NCI-H526 (cell line): Measurements from ENCODE around the gene ZRANB3.
"Not testable (repeated sequence)": the region's sequence is repeated elsewhere in the genome, so short reads cannot be mapped to it uniquely, and the experiment has no call there.

Experiments
- DNase-seq, 2 experiments: peaks; one replicate each; lab custom pipeline; 2025; lab: John Stamatoyannopoulos, UW

Gene ZRANB3

GRCh38 chr2:135530313-135531230, at the start of gene ZRANB3:
ZRANB3 (minus strand) TSS chr2:135531218.
- peak; percentile 98 for DNase-seq

DNA sequence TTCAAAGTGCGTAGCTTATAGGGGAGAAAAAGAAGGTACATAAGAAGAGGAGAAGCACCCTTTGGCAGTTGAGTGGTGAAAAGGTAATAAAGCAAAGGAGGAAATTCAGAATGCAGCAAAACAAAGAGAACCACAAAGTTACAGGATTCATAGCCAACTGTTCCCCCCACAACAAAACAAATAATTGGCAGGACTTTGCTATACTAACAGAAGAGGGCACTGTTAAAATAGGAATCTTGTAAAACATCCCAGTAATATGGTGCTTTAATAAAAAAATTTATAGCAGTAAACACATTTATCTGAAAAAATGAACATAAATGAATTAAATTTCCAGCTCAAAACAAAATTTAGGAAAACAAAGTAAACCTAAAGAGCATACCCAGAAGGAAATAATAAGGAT, 42.6 kb upstream of the ZRANB3 start:
- DNase-seq = no peak

DNA sequence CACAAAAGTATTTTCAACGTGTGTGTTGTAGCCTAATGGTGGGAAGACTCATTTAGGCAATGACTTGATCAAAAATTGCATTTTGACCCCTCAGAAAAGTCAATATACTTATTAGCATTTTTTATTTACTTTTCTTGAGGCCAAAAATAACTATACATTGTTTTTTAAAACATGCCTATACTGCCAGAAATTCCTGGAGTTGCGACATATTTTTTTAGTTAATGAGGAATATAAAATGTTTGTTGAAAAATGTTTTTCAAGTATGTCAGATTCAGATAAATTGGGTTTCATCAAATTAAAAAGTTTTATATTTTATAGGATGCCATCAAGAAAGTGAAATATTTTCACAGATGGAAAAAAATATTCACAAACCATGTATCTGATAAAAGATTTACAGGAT, 39.9 kb upstream of the ZRANB3 start:
- no peak for DNase-seq

- no peak for DNase-seq
These were observed 32.8 kb upstream of the ZRANB3 start for GRCh38 chr2:135563793-135564192.

DNA sequence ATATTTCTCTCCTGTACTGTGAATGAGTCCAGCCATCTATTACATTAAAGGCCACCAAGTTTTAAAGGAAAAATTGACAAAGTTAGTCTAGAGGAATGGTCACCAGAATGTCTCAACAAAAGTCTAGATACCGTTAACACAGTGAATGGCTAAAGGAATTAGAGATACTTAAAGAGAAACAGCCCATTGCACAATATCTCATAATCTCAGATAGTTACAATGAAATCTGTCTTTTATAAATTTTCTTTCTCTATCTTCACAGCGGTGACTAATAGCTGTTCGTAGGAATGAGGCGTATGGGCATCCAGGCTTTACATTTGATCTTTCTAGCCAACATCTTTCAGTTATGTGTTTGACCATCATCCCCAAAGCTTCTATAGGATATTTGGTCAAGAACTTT, 30.9 kb upstream of the ZRANB3 start:
- no peak for DNase-seq

- no peak for DNase-seq
These were observed 26.5 kb upstream of the ZRANB3 start for GRCh38 chr2:135557530-135557929.

DNA sequence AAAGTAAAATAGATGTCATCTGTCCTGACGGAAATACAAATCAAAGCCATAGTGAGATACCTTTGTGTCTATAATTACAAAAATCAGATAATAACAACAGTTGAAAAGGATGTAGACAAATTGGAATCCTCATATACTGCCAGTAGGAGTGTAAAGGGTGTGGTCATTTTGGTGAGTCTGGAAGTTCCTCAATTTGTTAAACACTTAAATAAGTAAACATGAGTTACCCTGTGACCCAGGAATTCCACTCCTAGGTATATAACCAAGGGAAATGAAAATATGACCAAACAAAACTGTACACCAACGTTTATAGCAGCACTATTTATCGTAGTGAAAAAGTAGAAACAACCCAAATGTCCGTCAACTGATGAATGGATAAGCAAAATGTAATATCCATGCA, 24.3 kb upstream of the ZRANB3 start:
- DNase-seq = no peak

- no peak for DNase-seq
These were observed 21.9 kb upstream of the ZRANB3 start for GRCh38 chr2:135552887-135553286.

DNA sequence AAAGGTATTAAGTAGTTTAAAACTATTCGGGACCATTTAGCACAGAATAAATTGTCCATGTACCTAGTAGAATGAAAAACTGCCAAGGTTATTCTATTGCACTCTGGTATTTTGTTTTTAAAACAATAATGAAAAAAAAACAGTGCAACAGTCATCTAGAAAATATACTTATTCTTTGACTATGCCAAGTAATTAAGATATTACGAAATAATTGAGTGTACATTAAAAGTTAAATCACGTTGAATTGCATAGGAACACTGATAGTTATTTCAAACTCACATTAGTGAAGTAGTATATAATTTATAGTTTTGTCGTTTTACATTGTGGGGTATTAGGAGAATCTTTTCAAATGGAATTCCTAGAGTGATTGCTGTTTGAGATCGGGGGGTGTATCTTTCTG, 20.3 kb upstream of the ZRANB3 start:
- DNase-seq = no peak

DNA sequence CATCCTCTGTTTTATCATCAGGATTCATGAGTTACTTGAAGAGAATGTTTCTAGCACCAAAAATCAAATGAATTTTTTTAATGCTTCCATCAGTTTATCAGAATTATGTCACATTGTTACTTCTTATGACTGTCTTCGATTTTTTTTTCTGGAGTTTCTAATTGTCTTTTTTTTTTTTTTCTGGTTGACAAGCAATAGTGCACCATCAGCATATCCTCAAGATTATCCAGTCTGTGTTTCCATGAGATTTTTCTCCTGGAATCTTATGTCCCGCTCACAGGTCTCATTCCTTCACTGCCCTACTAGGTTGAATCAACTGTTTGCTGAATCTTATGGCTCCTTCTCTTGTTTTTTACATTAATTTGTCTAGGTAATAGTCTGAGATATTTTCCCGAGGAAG, 16.3 kb upstream of the ZRANB3 start:
- DNase-seq = no peak

DNA sequence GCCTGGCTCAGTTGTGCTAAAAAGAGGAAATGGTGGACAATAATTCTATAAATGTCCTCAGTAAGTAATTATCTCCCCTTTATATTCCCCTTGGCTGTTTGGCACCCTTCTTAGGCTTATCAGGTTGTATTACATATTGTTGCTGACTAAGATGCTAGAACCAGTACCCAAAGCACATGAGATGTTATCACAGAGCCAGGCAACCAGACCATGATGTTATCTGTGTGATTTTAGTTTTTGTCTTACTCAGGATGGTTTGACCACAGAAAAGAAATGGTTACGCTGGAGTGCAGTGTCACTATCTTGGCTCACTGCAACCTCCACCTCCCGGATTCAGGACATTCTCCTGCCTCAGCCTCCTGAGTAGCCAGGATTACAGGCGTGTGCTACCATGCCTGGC, 15.4 kb upstream of the ZRANB3 start:
- no peak for DNase-seq

- not testable (repeated sequence) for DNase-seq
These were observed 2.5 kb upstream of the ZRANB3 start for GRCh38 chr2:135533545-135533944.

DNA sequence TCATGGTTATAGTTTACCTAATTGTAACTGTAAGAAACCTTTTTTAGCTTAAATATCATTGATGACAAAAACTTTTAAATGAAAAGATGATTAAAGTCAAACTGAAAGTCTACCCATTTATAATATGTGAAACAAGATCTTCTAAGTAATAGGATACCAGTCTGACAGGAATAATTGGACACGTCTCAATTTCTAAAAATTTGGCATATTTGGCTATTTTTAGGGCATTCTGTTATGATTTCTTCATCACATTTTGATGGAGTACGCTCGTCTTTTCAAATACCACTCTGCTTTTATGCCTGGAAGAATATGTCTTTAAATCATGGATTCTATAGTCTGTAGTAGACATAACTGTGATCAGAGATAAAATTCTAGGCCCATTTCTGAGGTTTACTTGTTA, 1.6 kb upstream of the ZRANB3 start:
- no peak for DNase-seq

- DNase-seq = peak; percentile 99
These were observed 496 bp upstream of the ZRANB3 start, which contains the start of gene R3HDM1 for GRCh38 chr2:135531231-135532197. R3HDM1 (plus strand) TSS chr2:135531484; CDS start chr2:135604846, 73,362 bp downstream.

GRCh38 chr2:135528006-135528405, 3.0 kb downstream of the ZRANB3 start:
- no peak for DNase-seq

DNA sequence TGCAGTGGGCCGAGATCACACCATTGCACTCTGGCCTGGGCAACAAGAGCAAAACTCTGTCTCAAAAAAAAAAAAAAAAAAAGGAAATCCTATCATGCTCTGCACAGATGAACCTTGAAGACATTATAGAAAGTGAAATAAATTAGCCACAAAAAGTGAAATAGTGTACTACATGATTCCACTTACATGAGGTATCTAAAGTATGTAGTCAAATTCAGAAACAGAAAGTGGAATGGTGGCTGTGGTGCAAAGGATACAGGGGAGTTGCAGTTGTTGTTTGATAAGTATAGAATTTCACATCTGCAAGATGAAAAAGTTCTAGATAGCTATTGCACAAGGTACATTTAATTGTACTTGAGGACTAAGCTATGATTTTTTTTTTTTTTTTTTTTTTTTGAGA, 5.2 kb downstream of the ZRANB3 start:
- no peak for DNase-seq

DNA sequence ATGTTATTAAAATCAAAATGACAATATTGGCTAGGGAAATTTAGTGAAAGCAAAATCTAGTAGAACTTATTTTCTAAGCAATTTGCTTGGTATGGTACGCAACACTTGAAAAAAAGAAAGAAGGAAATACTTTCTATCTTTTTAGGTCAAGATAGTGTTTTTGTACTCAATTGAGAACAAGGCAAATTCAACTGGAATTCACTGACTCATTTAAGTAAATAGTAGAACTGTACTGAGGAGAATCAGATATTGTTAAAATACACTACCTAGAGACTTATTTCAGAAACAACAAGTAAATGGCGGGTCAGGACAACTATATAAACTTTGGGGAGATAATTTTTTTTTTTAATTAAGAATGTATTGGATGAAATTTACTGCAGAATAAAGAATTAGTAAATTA, 18.9 kb downstream of the ZRANB3 start:
- no peak for DNase-seq

GRCh38 chr2:135510577-135510976, 20.4 kb downstream of the ZRANB3 start:
- DNase-seq = no peak

- no peak for DNase-seq
These were observed 26.2 kb downstream of the ZRANB3 start for GRCh38 chr2:135504811-135505210.

- DNase-seq = not testable (repeated sequence)
These were observed 32.4 kb downstream of the ZRANB3 start for GRCh38 chr2:135498588-135498987.

GRCh38 chr2:135494917-135495316, 36.1 kb downstream of the ZRANB3 start:
- DNase-seq = no peak

- no peak for DNase-seq
These were observed 36.5 kb downstream of the ZRANB3 start for GRCh38 chr2:135494503-135494902.

DNA sequence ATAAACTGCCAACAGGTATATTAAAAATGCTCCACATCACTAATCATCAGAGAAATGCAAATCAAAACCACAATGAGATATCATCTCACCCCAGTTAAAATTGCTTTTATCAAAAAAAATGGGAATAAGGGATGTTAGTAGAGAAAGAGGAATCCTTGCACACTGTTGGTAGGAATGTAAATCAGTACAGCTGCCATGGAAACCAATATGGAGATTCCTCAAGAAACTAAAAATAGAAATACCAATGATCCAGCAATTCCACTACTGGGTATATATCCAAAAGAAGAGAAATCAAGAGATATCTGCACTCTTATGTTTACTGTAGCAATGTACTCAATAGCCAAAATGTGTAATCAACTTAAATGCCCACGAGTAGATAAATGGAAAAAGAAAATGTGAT, 40.6 kb downstream of the ZRANB3 start:
- no peak for DNase-seq
